GM18498 (cell line): Measurements from ENCODE around the gene WDR81.

Experiments used
- ATAC-seq: cut with Tn5 transposase; IDR thresholded peaks from one replicate; pipeline ENCODE4 v1.9.1; 2021; ENCODE audit warnings: mild to moderate bottlenecking, moderate library complexity; ENCODE audit not compliant: unreplicated experiment

The WDR81 gene

DNA sequence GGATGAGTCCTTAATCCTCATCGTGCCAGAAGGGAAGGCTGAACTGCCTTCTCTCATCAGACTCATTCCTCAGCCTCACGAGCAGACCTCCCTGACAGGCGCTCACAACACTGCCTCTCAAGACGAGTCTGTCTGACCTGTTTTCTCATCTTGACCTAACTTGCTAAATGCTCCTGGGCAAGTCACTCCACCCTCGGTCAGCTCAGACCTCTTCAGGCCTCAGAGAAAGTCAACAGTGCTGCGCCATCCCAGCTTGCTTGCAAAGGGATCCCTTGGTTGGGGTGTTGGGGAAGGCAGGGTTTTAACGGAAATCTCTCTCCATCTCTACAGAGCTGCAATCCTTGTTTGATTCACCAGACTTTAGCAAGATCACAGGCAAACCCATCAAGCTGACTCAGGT lies 52.4 kb downstream of the WDR81 start:
- no peak for ATAC-seq

DNA sequence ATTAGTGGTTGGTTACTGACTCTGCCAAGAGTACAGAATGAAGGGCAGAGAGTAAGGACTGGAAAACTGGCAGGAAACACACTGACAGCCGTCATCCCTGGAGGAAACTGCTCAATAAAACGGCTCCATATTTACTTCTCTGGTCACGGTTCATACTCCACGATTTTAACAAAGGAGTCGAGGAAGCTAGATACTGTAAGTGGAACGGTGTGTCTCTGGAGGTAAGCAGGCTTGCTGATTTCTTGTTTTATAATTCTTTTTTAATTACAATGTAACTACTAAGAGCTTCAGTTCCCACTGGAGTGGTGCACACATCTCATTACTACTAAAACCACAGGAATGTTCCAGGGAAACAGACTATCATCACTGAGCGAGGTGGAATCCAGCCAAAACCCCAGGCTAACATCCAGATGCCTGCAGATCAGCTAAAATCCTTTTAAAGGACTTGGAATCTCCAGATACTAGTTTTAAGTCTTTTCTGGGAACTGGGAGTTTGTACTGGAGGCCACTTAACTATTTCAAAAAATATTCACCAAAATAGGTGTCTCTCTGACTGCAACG lies 55.1 kb downstream of the WDR81 start:
- no peak for ATAC-seq

DNA sequence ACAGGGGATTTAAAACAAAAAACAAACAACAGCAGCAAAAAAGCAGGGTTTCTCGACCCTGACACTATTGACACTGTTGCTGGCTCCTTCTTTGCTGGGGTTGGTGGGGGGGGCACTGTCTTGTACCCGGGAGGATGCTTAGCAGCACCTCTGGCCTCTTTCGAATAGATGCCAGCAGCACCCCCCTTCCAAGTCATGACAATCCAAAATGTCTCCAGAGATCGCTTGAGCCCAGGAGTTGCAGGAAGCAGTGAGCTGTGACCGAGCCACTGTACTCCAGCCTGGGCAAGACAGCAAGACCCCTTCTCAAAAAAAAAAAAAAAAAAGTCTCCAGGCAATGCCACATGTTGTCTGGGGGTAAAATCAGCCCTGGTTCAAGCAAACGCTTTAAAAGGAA lies 57.7 kb downstream of the WDR81 start:
- no peak for ATAC-seq

DNA sequence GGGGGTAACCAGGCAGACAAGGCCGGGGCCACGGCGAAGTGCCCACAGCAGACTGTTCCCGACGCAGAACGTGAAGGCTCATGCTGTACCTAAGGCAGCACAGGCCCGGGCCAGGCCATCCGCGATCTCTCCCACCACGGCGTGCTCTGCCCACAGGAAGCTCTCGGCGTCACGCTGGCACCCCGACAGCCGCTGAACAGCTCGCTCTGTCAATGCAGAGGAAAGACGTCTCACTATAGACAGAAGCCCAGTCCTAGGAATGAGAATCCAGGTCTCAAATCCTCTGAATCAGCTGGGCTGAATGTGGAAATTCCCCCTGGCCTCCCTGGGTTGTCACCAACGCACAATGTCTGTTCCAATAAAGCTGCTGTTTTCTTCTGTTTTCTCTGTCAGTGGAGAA lies 58.8 kb downstream of the WDR81 start:
- no peak for ATAC-seq

DNA sequence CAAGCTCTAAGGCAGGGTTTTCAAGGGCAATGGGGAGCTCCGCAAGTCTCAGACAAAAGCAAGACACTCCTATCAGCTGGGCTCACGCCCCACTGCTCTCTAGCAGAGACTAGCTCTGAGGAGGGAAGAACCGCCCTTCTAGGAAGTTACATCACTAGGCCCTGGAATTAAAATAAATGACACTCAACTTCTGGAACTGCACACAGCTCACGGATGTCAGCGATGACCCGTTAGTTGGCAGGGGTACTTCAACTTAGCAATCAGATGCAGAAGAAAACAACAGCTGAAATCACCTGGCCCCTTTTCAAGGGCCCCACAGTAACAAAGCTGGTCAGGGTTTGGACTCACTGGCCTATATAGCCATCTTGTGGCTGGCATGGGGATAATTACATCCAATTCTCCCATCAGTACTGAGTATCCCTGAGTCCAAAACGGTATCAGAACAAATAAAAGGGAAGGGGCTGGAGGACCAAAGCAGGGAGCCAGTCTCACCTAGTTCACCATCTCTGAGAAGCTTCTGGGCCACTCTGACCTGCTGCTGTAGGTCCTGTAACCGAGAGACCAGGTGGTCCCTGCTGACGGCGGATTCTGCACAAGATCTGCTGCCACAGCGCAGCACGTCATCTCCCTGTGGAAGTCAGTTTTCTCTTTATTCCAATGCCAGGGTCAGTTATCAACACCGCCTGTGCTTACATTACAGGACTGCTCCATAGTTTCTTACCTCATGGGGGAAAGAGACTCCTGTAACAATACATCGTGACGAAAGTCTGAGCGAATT lies 59.5 kb downstream of the WDR81 start:
- ATAC-seq = no peak

DNA sequence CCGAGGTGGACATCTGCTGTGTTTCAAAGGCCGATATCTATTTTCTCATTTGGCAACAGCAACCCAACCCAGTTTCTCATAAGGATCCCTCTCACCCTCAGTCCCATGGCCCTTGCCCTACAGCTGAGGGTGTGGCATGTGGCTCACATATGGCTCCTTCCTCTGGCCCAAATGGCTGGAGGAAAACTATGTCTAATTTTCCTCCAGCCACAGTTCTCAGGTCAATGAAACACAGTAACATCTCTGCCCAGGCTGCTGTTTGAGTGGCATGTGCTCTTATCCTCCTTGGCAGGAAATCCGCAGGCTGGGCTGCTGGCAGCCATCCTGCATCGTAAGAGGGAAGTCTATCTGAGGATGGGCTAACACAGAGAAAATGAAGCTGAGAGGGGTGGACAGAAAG lies 61.4 kb downstream of the WDR81 start:
- no peak for ATAC-seq

DNA sequence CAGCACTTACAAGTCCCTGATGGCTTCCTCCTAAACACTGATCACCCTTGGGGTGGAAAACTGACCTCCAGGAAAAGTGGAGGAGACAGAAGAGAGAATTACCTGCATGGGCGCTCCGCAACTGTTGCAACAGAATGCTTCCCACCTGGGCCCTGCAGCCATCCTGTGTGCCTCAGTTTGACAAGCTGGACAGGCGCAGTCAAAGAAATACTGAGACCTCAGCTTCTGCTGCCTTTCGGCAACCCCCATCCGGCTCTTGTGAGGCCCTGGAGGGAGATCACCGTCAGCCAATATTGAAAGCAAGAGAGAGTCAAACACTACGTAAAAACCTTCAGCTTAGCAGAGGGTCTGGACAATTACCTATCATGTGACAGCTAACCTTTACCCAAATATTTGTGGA lies 62.2 kb downstream of the WDR81 start:
- no peak for ATAC-seq

DNA sequence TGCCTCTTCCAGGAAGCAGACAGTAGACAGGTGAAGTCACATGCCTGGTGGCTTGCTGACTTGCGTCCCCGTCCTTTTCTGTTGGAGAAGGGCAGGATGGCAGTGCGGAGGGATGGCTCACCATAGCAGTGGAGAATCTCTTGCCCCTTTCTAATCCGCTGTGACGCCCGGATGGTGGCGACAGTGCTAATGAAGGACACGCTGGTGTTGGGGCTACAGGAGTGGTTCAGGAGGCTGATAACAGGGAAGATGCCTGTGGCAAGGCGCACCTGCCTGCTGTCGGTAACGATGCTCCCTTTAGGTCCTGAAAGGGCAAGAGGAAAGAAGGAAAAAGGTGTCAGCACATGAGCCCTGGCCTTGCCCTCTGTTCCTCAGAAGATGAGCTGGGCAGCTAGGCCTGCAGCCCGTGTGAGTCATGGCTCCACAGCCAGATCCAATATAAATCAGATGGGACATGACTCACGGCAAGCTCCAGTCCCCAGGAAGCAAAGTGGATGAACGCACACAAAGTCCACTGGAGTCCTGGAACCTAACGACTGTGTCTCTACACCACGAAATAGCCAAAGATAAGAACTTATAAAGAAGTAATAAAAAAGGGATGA lies 62.9 kb downstream of the WDR81 start:
- no peak for ATAC-seq
